ENCODE data around the gene PHETA2. TPM values are rescaled to one million over a fixed set of nuclear protein-coding genes. Genes with fewer than 3 reads are reported as not detected.
"Not testable (repeated sequence)": the region's sequence is repeated elsewhere in the genome, so short reads cannot be mapped to it uniquely, and the experiment has no call there.

PHETA2 gene
- total RNA-seq, 2 experiments from 2014 or later = 2.7 to 2.8 TPM

DNA sequence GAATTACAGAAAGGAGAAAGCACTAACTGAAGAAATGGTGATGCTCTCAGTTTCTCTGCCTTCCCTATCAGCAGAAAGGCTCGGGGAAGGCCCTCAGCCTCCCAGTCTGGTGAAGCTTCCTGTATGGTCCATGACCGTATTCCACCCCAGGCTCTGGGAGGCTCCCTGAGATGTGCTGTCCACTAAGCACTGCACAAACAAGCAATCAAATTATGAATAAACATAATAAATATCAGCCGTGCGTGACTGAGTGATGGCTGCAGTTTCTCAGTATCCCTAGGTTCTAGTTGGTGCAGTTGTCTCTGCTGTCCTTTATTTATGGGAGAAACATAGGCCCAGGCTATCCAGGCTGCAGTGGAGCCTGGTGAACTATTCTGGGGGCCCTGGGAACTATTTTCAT, 9.1 kb downstream of the PHETA2 start:
- DNase-seq = no peak
- Mint-ChIP-seq H3K27me3 (no peaks in the 10 kb centered on the region), H3K4me3 (no peak overlapping the region), H3K27ac (no peak overlapping the region), H3K36me3 (peaks cover 27% of the 10 kb centered on the region), H3K4me1 (ENCODE audit: low read depth) (peaks cover 25% of the 10 kb centered on the region), H3K9me3 (no peaks in the 10 kb centered on the region)
- ChIA-PET CTCF (no interaction called here), POLR2A (no interaction called here)
- intact Hi-C loops (cut with micrococcal nuclease) = no loop called here

DNA sequence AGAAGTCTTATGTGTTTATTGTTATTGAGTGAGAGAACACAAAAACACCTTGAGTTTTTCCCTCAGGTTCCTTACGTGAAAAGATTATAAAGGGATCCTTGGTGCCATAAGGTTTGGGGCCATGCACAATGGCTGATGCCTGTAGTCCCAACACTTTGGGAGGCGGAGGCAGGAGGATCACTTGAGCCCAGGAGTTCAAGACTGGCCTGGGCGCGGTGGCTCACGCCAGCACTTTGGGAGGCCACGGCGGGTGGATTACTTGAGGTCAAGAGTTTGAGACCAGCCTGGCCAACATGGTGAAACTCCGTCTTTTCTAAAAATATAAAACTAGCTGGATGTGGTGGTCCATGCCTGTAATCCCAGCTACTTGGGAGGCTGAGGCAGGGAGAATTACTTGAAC, 10.8 kb downstream of the PHETA2 start:
- Mint-ChIP-seq H3K4me3 (no peak overlapping the region), H3K4me1 (ENCODE audit: low read depth) (peaks cover 30% of the 10 kb centered on the region), H3K27me3 (no peaks in the 10 kb centered on the region), H3K36me3 (peaks cover 39% of the 10 kb centered on the region), H3K27ac (no peak overlapping the region), H3K9me3 (peaks cover 7% of the 10 kb centered on the region)
- intact Hi-C loops (cut with micrococcal nuclease) = no loop called here
- POLR2A ChIA-PET = no interaction called here
- DNase-seq = no peak
- CTCF ChIA-PET = no interaction called here

DNA sequence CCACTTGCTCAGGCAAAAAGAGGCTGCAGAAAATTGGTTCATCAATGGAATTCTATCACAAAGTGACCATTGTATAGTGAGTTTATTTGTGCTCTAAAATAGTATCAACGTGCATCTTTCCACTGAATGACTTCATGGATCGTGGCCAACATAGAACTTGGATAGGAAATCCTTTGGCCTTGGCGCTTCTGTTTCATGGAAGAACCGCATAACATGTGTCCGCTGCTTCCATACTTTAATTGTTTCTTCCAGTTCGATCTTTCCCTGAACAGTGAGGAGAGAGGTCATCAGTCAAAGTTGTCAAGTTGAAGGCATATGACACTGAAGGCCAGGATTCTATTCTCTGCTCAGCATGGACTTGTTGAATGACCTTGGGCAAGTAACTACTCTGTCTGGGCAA, 12.0 kb downstream of the PHETA2 start:
- ChIA-PET POLR2A (no interaction called here), CTCF (interaction anchor here (0.8 to 1.4 kb wide), 2 partner anchors 11 to 145 kb away, joined by 3 read pairs; no protein-coding TSS in a partner anchor)
- H3K36me3 Mint-ChIP-seq = peaks cover 45% of the 10 kb centered on the region
- H3K4me1 Mint-ChIP-seq (ENCODE audit: low read depth) = peaks cover 25% of the 10 kb centered on the region
- H3K27me3 Mint-ChIP-seq = no peaks in the 10 kb centered on the region
- peaks cover 7% of the 10 kb centered on the region for H3K9me3 Mint-ChIP-seq
- H3K27ac Mint-ChIP-seq = no peak overlapping the region
- intact Hi-C loops (cut with micrococcal nuclease) = no loop called here
- DNase-seq = no peak
- no peak overlapping the region for H3K4me3 Mint-ChIP-seq

DNA sequence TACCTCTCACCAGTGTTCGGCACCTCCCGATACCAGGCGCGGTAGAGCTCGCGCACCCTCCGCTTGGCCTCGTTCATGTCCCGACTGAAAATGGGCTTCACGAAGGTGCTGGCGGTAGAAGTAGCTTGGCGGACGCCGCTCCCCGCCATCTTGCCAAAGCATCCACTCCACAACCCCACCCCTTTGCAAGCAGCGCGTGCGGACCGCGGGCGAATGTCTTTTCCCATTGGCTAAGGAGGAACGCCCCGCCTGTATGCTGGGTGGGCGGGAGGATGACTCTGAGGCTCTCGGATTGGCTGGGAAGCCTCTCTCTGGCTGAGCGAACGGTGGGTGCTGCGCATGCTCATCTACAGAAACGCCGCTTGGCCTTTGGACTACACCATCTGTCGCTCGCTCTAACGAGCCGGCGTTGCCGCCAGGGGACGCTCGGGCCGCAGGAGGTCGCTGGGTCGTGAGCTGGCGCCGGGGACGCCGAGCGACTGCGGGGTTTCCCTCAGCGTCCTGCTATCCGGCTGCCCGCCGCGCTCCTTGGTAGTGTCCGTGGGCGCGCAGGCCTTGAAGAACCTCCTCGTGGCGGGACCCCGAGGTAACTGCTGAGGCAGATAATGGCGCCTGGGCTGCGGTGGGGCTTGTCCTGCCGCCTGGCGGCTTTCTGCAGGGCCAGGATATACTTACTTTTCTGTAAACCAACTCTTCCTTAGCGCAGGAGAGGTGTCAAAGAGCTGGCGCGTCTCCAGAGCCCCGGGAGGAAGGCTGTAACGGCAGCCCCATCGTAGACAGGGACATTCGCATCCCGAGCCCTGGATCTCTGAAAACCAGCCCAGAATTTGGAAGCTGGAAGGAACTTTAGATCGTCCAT, 16.8 kb downstream of the PHETA2 start, which contains the start of gene NDUFA6:
Gene NDUFA6, minus strand, starts transcription at position 177 of the 859 bp plus-strand sequence. Its CDS starts 28 bp downstream, at position 149.
- peak within 1 kb of the TSS; percentile 97 for H3K4me3 Mint-ChIP-seq
- peaks cover 7% of the 10 kb centered on the region for H3K9me3 Mint-ChIP-seq
- POLR2A ChIA-PET = interaction anchor here (0.6 to 4.3 kb wide), 29 partner anchors 11 to 523 kb away, joined by 3 to 52 read pairs (median 4); partner anchors contain the start of genes CCDC134, CENPM, DESI1 and NAGA
- peak; percentile 99 for DNase-seq
- peaks cover 32% of the 10 kb centered on the region for H3K36me3 Mint-ChIP-seq
- peaks cover 26% of the 10 kb centered on the region for H3K4me1 Mint-ChIP-seq (ENCODE audit: low read depth)
- no peaks in the 10 kb centered on the region for H3K27me3 Mint-ChIP-seq
- peak within 1 kb of the TSS; percentile 99 for H3K27ac Mint-ChIP-seq
- CTCF ChIA-PET = interaction anchor here (0.7 to 5.5 kb wide), 29 partner anchors 9 to 383 kb away, joined by 3 to 75 read pairs (median 4); partner anchors contain the start of genes CENPM, NAGA, SEPTIN3 and SMDT1
- intact Hi-C loops (cut with micrococcal nuclease) = loop anchor here (1.0 to 5.0 kb wide), 11 partner anchors 11 to 461 kb away; partner anchors contain the start of genes NAGA, SERHL2 and SREBF2

DNA sequence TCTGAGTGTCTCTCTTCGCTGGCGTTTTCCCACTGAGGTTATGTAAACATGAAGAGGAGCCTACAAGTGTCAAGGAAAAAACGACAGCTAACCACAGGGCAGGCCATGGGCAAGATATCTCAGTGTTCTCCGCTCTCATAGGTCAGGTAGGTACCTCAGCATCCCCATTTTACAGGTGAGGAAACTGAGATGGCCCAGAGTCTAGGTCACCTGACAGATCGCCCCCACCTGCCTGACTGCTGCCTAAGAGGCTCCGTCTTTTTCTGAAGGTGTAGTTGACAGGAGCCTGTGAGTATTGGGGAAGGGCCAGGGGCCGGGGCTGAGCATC, 17.4 kb downstream of the PHETA2 start:
- H3K36me3 Mint-ChIP-seq = peaks cover 26% of the 10 kb centered on the region
- peaks cover 26% of the 10 kb centered on the region for H3K4me1 Mint-ChIP-seq (ENCODE audit: low read depth)
- peak overlapping the region; percentile 99 for H3K27ac Mint-ChIP-seq
- POLR2A ChIA-PET = interaction anchor here (0.8 to 4.3 kb wide), 13 partner anchors 11 to 523 kb away, joined by 3 to 52 read pairs (median 5); partner anchors contain the start of genes CCDC134, CENPM, NAGA and SMDT1
- no peak for DNase-seq
- CTCF ChIA-PET = interaction anchor here (0.7 to 5.5 kb wide), 25 partner anchors 11 to 382 kb away, joined by 3 to 75 read pairs (median 5); partner anchors contain the start of genes CENPM, SEPTIN3 and SMDT1
- intact Hi-C loops (cut with micrococcal nuclease) = loop anchor here (1.0 to 5.0 kb wide), 7 partner anchors 29 to 461 kb away; partner anchors contain the start of genes SERHL2 and SREBF2
- peak overlapping the region; percentile 97 for H3K4me3 Mint-ChIP-seq
- H3K9me3 Mint-ChIP-seq = peaks cover 7% of the 10 kb centered on the region
- H3K27me3 Mint-ChIP-seq = no peaks in the 10 kb centered on the region

DNA sequence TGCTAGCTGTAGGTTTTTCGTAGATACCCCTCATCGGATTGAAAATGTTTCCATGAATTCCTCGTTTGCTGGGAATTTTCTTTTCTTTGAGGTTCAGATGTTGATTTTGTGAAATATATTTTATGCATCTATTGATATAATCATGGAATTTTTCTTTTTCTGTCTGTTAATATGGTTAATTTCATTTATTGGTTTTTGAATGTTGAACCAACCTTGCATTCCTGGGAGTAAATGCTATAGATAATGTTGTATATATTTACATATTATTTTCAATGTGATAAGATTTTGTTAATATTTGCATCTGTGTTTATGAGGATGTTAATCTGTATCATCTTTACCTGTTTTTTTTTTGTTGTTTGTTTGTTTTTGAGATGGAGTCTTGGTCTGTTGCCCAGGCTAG, 27.2 kb downstream of the PHETA2 start:
- Mint-ChIP-seq H3K4me3 (no peak overlapping the region), H3K4me1 (ENCODE audit: low read depth) (no peaks in the 10 kb centered on the region), H3K27ac (no peak overlapping the region), H3K36me3 (peaks cover 37% of the 10 kb centered on the region), H3K9me3 (peaks cover 34% of the 10 kb centered on the region), H3K27me3 (no peaks in the 10 kb centered on the region)
- CTCF ChIA-PET = interaction anchor here (2.0 kb wide), 1 partner anchor 10 kb away, joined by 7 read pairs; the partner anchor contains the start of gene NDUFA6
- POLR2A ChIA-PET = no interaction called here
- no peak for DNase-seq
- intact Hi-C loops (cut with micrococcal nuclease) = no loop called here

DNA sequence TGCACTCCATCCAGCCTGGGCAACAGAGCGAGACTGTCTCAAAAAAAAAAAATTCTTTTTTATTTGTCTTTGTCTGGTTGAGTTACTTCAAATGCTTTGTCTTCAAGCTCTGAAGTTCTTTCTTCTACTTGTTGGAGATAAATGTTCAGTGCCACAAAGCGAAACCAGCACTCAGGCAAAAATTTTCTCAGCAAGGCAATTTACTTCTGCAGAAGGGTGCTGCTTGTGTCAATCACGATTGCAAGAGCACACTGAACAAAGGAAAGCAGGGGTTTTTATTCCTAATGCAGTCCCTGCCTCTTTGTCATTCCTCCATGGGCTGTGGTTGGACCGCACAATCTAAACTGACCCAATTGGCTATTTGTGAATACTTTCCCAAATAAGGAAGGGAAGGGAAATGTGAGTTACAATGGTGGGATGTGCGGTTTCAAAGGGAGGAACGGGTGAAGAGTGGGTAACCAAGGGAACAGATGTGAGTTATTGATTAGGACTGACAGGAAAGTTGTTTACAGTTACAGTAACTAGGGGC, 30.3 kb downstream of the PHETA2 start:
- H3K27me3 Mint-ChIP-seq; DNase-seq; H3K4me3 Mint-ChIP-seq; intact Hi-C loops (cut with micrococcal nuclease); H3K27ac Mint-ChIP-seq; H3K4me1 Mint-ChIP-seq (ENCODE audit: low read depth); CTCF ChIA-PET; POLR2A ChIA-PET: not testable (repeated sequence)
- H3K9me3 Mint-ChIP-seq = peaks cover 32% of the 10 kb centered on the region
- peaks cover 30% of the 10 kb centered on the region for H3K36me3 Mint-ChIP-seq

DNA sequence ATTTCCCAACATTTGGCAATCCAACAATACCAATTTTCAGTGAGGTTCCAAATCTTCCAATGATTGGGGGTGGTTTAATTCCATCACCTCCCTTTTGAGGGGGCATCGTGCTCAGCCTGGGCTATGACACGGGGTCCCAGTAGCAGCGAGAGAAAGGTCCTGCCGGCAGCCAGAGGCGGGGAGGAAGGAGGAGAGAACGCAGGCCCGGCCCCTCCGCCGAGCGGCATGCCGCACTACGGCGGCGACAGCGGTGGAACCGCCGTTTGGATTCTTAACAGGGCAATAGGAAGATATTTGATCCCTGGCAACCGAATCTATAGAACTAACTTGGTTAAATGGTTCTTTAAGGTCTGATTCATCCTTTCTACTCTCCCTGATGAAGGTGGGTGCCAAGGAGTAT, 34.8 kb downstream of the PHETA2 start:
- CTCF ChIA-PET = no interaction called here
- POLR2A ChIA-PET = no interaction called here
- H3K27ac Mint-ChIP-seq = no peak overlapping the region
- H3K36me3 Mint-ChIP-seq = peaks cover 9% of the 10 kb centered on the region
- no peaks in the 10 kb centered on the region for H3K27me3 Mint-ChIP-seq
- no peak for DNase-seq
- H3K9me3 Mint-ChIP-seq = peaks cover 13% of the 10 kb centered on the region
- H3K4me1 Mint-ChIP-seq (ENCODE audit: low read depth) = no peaks in the 10 kb centered on the region
- H3K4me3 Mint-ChIP-seq = no peak overlapping the region
- intact Hi-C loops (cut with micrococcal nuclease) = no loop called here

DNA sequence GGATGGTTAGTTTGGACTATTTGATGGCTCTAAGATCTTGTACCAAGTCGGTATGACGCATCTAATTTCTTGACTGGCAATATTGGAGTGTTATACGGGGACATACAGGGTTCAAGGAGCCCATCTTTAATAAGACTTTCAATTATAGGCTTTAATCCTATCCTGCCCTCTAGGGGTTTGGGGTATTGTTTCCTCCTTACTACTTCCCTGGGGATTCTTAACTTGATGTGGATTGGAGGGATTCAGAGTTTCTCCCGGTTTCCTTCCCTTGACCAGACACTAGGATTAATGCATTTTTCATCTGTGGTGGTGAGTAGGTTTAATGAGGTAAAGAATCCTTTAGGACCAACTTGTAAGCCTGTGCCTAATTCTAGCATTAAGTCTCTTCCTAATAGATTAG, 37.8 kb downstream of the PHETA2 start:
- Mint-ChIP-seq H3K4me1 (ENCODE audit: low read depth) (no peaks in the 10 kb centered on the region), H3K27ac (no peak overlapping the region), H3K36me3 (peaks cover 12% of the 10 kb centered on the region), H3K4me3 (no peak overlapping the region), H3K9me3 (peaks cover 23% of the 10 kb centered on the region), H3K27me3 (no peaks in the 10 kb centered on the region)
- intact Hi-C loops (cut with micrococcal nuclease) = no loop called here
- POLR2A ChIA-PET = no interaction called here
- no peak for DNase-seq
- CTCF ChIA-PET = interaction anchor here (1.2 to 3.2 kb wide), 2 partner anchors 21 to 144 kb away, joined by 3 to 15 read pairs; partner anchors contain the start of gene NDUFA6

DNA sequence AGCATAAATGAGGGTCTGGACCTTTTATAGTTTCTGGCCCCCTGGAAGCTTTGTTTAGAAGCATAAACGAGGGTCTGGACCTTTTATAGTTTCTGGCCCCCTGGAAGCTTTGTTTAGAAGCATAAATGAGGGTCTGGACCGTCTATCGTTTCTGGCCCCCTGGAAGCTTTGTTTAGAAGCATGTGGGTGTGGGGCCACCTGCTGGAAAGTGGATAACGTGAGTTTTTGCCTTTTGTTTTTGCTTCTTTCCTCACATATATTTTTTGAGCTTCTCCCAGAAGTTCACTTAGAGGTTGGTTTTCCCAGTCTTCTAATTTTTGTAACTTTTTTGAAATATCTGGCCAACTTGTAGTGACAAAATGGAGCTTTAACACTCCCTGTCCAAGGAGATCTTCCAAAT, 38.7 kb downstream of the PHETA2 start:
- peaks cover 23% of the 10 kb centered on the region for H3K9me3 Mint-ChIP-seq
- DNase-seq; H3K4me3 Mint-ChIP-seq; H3K27ac Mint-ChIP-seq; intact Hi-C loops (cut with micrococcal nuclease); H3K27me3 Mint-ChIP-seq; POLR2A ChIA-PET; H3K4me1 Mint-ChIP-seq (ENCODE audit: low read depth): not testable (repeated sequence)
- CTCF ChIA-PET = interaction anchor here (0.5 to 3.2 kb wide), 4 partner anchors 22 to 362 kb away, joined by 3 to 15 read pairs (median 3); partner anchors contain the start of gene NDUFA6
- peaks cover 12% of the 10 kb centered on the region for H3K36me3 Mint-ChIP-seq

DNA sequence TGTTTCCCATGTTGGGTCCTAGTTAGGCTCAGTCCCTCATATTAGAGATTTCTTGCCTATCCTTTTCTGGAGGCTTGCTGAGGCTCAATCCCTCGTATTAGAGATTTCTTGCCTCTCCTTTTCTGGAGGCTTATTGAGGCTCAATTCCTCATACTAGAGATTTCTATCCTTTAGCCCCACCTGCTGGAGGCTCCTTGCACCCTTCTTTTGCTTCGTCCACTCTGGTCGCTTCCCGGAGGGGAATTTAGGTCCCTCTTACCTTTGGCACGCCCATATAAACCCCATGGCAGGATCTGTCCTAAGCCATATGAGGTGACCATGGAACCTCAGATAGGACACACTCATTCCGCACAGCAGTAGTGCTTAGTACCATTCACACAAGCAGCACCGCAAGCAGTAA, 40.7 kb downstream of the PHETA2 start:
- no peaks in the 10 kb centered on the region for H3K27me3 Mint-ChIP-seq
- peaks cover 6% of the 10 kb centered on the region for H3K4me1 Mint-ChIP-seq (ENCODE audit: low read depth)
- peaks cover 23% of the 10 kb centered on the region for H3K9me3 Mint-ChIP-seq
- POLR2A ChIA-PET = no interaction called here
- intact Hi-C loops (cut with micrococcal nuclease) = no loop called here
- DNase-seq = no peak
- peaks cover 12% of the 10 kb centered on the region for H3K36me3 Mint-ChIP-seq
- no peak overlapping the region for H3K4me3 Mint-ChIP-seq
- CTCF ChIA-PET = no interaction called here
- H3K27ac Mint-ChIP-seq = no peak overlapping the region

DNA sequence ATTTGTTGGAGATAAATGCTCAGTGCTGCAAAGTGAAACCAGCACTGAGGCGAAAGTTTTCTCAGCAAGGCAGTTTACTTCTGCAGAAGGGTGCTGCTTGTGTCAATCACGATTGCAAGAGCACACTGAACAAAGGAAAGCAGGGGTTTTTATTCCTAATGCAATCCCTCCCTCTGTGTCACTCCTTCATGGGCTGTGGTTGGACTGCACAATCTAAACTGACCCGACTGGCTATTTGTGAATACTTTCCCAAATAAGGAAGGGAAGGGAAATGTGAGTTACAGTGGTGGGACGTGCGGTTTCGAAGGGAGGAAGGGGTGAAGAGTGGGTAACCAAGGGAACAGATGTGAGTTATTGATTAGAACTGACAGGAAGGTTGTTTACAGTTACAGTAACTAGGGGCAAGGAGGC, 41.4 kb downstream of the PHETA2 start:
- H3K4me3 Mint-ChIP-seq; intact Hi-C loops (cut with micrococcal nuclease); POLR2A ChIA-PET; H3K27ac Mint-ChIP-seq; H3K27me3 Mint-ChIP-seq; DNase-seq: not testable (repeated sequence)
- H3K9me3 Mint-ChIP-seq = peaks cover 23% of the 10 kb centered on the region
- CTCF ChIA-PET = interaction anchor here (3.6 kb wide), 1 partner anchor 329 kb away, joined by 12 read pairs; no protein-coding TSS in a partner anchor
- peaks cover 12% of the 10 kb centered on the region for H3K36me3 Mint-ChIP-seq
- peaks cover 12% of the 10 kb centered on the region for H3K4me1 Mint-ChIP-seq (ENCODE audit: low read depth)
